GM21528 (cell line): Measurements from ENCODE around the gene RAB7B.

Experiments used
- ATAC-seq: cut with Tn5 transposase; IDR thresholded peaks from one replicate; pipeline ENCODE4 v1.9.1; 2021; ENCODE audit warnings: mild to moderate bottlenecking, moderate library complexity; ENCODE audit not compliant: unreplicated experiment, low FRiP score

Gene RAB7B

GRCh38 chr1:206023695-206024094 lies 20.5 kb upstream of the RAB7B start, which contains the start of gene CTSE:
CTSE (minus strand) TSS chr1:206023895; CDS start chr1:206023791, 104 bp downstream.
- ATAC-seq = no peak

- no peak for ATAC-seq
Measured at GRCh38 chr1:206022766-206023165, 19.6 kb upstream of the RAB7B start.

- no peak for ATAC-seq
Measured at GRCh38 chr1:206021626-206022365, 18.6 kb upstream of the RAB7B start.

GRCh38 chr1:206021008-206021625 lies 17.9 kb upstream of the RAB7B start:
- no peak for ATAC-seq

- no peak for ATAC-seq
Measured at GRCh38 chr1:206020393-206021007, 17.3 kb upstream of the RAB7B start.

- ATAC-seq = no peak
Measured at GRCh38 chr1:206015071-206015470, 11.9 kb upstream of the RAB7B start.

GRCh38 chr1:206014601-206015000 lies 11.4 kb upstream of the RAB7B start:
- ATAC-seq = no peak

GRCh38 chr1:206013026-206013795 lies 10.0 kb upstream of the RAB7B start:
- no peak for ATAC-seq

GRCh38 chr1:206012086-206012859 lies 9.1 kb upstream of the RAB7B start:
- peak; percentile 92 for ATAC-seq

GRCh38 chr1:206011057-206011456 lies 7.9 kb upstream of the RAB7B start:
- no peak for ATAC-seq

- no peak for ATAC-seq
Measured at GRCh38 chr1:206010060-206010459, 6.9 kb upstream of the RAB7B start.

- ATAC-seq = no peak
Measured at GRCh38 chr1:206006946-206007345, 3.8 kb upstream of the RAB7B start.

- no peak for ATAC-seq
Measured at GRCh38 chr1:206005778-206006180, 2.6 kb upstream of the RAB7B start.

- ATAC-seq = no peak
Measured at GRCh38 chr1:206005234-206005633, 2.0 kb upstream of the RAB7B start.

GRCh38 chr1:206004826-206005225 lies 1.6 kb upstream of the RAB7B start:
- ATAC-seq = no peak

- ATAC-seq = no peak
Measured at GRCh38 chr1:206003854-206004800, 932 bp upstream of the RAB7B start.

GRCh38 chr1:206002160-206002559 lies 1.0 kb downstream of the RAB7B start:
- no peak for ATAC-seq

GRCh38 chr1:206001476-206001888 lies 1.7 kb downstream of the RAB7B start:
- no peak for ATAC-seq
